HG03175 (cell line): ENCODE measurements around the gene RGS6.

Experiments
- ATAC-seq: cut with Tn5 transposase; IDR thresholded peaks from one replicate; pipeline ENCODE4 v1.9.1; 2021; ENCODE audit warnings: mild to moderate bottlenecking, moderate library complexity; ENCODE audit not compliant: unreplicated experiment

Gene RGS6

DNA sequence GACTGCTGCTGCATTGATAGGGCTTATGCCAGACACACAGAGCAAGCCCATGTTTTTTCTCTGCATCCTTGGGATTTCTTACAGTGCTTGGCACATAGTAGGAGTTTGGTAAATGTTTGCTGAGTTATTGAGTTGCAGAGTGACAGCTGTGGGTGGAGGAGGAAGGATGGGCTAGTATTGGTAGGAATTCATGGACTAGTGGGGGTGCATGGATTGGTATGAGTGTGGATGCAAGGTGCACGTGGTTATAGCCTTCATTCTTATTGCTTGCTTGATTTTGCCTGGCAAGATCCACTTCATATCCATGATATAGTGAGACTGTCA lies 11.4 kb downstream of the RGS6 start:
- ATAC-seq: no peak

DNA sequence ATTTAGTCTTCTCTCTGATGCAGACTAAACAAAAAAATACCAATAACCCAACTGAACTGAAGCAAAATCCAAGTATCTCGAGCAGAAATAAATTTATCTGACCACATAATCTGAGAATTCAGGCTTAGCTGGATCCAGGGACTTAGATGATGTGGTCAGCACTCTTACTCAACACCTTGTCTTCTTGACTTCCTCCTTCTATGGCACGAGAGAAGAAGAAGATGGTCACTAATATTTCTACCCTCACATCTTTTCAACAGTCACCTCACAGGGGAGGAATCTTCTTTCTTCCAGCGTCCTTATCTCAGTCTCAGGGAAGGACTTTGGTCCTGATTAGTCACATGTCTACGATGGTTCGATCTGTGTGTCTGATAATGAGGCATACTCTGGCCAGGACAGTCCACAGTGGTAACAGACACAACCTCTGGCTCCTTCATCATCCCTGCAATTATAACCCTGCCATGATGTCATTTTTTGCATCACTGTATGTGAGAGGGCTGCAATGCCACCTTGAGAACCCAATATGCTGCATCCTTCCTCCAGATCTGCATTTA lies 15.8 kb downstream of the RGS6 start:
- no peak for ATAC-seq

DNA sequence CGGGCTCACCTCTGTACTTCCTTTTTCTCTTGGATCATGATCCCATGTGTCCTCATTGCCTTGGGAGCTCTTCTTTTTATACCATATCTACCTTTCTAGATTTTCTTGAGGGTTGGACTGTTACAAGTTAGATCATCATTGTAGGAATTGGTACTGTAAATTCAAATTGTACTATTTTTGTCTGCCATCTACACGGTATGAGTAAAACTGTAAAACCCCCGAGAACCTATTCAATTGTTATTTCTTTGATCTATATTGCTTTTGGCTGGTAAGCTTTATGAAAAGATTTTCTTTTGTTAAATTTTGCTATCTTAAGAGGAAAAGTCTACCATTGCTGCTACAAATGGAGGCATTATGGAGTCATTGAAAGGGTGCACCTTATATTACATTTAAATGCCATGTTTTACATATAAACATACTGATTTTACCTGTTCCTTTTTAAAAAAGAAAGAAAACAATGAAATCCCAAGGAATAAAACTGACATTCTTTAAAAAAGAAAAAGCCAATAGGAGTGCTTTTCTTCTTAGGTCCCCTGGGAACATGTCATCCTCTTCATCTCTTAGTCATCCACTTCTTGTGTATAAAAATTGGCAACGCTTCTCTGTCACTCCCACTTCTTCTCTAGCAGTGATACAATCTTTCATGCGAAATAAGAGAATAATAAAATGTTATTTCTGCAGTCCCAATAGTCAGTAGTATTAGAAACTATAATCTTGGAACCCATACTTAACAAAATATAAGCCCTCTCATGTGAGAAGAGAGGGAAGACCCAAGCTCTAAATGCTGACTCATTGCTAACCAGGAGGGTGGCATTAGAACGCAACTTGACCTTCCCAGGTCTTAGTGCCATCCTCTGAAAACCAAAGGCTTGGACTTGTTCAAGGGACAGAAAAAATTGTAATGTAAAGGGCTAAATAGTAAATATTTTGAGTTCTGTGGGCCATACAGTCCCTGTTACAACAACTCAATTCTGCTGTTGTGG lies 20.4 kb downstream of the RGS6 start:
- ATAC-seq: no peak

DNA sequence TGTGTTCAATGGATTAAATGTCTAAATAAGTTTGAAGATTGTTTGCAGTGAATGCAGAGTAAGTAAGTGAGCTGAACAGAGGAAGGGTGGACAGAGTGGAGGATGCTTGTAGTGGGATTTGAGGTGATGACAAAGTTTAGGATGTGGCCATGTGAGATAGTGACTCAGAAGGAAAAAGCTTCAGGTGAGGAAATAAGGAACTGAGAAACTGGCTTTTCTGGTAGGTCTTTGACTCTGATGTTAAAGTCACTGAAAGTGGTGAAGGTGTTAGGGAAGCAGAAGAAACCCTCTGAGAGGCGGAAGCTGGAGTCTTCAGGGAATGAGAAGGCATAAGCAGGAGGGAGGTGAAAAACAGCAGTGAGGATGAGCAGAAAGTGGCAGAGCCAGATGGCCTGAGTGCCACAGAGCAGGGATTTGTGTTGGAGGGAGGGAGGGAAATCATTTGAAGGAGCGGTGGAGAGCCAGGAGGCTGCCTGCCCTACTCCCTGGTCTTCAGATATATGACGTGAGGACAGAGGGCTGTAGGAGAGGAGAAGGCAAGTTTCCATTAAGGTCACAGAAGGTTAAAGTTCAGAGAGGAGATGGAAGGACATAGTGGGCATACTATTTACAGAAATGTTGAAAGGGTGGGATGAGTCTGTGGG lies 24.8 kb downstream of the RGS6 start:
- no peak for ATAC-seq

DNA sequence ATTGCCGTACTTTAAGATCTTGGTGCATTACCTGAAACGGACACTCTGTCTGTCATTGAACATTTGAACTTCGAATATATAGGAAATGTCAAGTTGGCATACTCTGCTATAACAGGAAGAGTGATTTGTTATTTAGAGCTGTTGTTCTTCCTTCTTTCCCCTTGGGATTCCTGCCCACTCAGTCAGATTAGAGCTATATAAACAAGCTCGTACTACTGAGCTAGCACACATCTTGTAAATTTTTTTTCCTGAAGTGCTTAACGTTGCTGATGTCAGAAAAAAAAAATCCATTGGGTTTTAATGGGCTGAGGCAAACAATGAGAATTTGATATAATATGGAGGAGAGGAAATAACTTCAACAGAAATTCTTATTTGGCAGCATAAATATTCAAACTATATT lies 26.8 kb downstream of the RGS6 start:
- ATAC-seq: no peak

DNA sequence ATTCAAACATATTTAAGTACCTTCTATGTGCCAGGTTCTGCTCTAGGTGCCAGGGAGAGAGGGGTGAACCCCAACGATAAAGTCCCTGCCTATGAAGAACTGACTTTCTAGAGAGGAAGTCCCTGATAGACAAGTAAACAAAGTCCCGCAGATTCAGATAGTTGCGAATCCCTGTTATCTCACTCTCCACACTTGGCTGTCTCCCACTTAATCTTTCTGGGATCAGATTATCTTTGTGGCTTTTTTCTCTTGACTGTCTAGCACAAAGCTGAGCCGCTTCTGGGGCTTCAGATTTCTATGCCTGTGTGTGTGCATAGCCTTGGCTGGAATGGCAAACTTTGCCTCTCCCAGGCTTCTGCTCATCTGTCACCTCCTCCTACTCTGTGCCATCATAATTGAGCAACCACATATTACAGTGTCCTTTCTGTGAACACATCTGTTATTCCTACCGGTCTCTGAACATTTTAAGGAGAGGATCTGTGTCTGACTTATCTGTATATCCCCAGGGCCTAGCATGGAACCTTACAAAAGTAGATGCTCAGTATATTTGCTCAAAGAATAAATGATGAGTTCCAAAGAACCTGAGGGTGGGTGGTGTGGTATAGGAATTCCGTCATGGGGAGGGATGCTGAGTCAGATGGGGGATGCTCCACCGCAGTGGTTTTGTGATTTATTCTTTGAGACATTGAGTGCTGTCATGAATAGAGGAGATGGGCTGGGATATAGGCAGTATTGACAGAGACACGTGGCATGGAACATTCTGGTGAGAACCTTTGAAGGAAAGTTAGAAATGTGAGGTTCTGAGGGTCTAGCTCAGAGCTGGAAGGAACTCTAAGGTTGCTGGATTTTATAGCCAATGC lies 28.5 kb downstream of the RGS6 start:
- no peak for ATAC-seq

DNA sequence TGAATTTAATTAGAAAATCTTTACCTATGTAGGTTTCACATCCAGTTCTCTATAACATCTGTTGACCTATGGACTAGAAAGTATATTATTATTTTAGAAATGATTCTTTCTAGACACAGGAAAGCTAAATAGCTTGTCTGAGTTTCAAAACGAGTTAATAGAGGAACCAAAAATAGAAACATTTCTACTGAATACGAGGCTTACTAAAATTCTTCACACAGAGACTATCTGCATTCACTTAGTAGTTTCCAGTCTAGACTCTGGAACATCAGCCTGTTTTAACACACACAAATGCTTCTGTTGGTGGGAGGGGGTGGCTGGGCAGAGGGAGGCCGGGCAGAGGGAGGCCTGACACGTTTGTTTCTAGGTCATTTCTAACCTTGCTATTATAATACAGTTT lies 29.7 kb downstream of the RGS6 start:
- ATAC-seq: no peak

DNA sequence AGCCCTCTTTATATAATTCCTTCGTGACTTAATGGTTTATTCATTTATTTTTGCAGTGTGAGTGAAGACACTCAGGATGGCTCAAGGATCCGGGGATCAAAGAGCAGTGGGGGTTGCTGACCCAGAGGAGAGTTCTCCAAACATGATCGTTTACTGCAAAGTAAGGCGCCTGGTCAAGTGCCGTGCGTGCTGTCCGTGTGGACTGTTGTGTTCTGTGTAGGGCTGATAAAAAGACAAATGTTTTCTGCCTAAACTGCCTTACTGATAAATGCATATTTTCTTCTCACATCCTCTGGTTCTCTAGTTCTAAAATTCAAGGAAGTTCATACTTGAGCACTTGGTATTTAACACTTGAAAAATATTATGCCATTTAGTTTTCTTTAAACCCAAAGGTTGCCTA lies 32.5 kb downstream of the RGS6 start:
- no peak for ATAC-seq

DNA sequence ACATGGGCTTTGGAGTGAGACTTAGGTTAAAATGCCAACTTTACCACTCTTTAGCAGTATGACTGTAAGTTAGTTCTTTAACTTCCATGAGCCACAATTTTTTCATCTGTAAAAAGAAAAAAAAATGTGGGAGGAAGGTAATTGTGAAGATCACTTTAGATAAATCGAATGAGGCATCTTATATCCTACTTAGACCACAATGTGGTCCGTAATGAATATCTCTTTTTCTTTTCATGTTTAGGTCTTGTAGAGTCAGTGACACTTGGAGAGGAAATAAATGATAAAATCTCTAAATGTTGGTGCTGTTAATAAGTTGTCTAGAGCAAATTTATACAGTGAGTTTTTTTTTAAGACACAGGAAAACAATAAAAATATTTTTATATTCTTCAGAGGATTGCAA lies 34.3 kb downstream of the RGS6 start:
- ATAC-seq: no peak

DNA sequence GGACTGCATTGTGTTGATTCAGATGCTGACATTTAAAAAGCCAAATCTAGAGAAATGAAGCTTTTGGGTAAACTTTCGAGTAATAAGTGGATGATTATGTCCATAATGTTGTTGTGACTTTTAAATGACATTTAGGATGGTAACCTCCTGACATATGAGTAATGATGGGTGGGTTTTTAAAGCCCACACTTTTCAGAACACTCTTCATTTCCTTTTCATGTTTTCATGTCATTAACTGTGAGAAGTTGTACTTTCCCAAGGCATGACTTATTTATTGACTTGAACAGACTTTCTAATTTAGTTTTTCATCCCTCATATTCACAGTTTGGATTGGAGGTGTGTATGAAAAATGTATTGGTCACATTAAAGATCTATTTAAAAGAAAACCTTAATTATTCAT lies 35.5 kb downstream of the RGS6 start:
- ATAC-seq: no peak

DNA sequence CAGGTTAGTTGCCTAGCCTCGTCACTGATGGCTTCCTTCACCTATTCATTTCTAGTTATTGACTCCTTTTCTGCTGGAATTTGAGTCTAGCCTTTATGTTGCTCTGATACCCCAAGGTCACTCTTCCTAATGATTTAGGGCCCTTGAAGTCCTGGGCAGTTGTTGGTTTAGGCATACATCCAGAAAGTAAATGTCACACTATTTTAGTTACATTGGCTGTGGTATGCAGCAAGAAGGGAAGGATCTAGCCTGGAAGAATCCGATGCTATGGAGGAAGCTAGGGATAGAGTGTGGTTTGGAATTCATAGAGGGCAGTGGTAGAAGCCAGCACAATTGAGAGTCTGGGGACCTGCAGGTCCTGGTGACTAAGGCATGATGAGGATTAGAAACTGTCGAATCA lies 38.0 kb downstream of the RGS6 start:
- no peak for ATAC-seq

DNA sequence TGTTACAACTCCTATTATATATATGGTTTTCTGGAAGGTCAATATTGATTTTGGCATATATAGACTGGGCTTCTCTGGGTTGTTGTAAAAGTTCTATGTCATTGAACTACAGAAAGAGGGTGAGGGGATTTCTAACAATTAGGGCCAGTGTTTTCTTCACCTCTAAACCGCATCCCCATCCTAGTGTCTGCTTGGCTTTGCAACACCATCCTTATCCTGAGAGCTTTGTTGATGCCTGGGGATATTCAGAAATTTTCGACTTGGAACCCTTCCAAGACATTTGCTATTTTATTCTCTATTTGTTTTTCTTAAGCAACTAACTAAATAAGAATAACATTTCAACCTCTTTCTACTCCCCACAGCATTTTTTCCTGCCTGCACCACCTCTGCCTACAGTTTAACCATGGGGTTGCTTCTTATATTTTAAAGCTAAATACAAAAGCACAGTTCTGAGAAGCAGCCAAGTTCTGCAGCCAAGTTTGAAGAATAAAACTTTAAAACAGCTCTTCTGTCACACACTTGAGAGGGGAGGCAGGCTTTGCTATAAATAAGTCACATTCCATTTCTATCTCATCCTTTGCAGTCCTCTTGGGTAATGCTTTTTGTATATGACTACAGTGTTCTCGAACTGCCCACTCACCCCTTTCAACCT lies 53.4 kb downstream of the RGS6 start:
- no peak for ATAC-seq

DNA sequence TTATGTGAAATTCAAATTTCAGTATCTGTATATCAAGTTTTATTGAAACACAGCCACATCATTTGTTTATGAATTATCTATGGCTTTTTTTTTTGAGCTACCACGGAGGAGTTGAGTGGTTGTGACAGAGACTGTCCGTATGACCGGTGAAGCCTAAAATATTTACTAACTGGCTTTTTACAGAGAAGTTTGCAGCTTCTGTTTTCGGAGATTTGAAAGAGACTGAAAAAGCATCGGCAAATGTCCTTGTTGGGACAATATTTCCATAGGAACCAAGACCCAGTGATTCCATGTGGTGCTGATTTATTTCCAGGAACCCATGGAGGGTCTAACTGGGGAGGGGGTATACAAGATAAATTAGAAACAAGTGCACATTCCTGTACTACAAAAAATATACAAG lies 56.2 kb downstream of the RGS6 start:
- no peak for ATAC-seq

DNA sequence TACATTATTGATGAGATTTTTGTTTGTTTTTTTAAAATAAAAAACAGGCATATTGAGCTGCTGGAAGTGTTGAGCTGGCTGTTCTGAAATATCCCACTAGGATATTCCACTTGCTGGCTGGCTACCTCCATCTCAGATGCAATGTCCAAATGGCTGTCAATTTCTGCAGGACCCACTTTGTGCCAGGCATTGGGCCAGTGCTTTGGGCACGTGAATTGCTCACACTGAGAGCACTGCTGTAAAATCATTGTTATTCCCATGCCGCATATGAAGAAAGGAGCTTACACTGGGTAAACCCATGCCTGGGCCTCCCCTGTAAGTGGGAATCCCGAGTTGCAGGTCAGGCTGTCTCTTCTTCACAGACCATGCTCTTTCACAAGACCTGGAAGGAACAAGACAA lies 56.7 kb downstream of the RGS6 start:
- no peak for ATAC-seq

DNA sequence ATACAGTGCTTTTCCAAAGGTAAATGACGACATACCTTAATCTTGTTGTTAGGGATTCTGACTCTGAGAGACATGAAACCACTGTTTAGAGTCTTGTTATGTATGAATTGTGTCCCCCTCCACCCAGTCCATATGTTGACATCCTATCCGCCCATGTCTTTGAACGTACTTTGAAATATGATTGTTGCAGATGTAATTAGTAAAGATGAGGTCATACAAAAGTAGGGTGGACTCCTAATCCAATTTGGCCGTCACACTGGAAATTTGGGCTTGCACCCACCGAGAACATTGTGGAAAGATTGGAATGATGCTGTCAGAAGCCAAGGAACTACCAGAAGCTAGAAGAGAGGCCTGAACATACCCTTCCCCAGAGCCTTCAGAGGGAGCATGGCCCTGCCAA lies 62.2 kb downstream of the RGS6 start:
- no peak for ATAC-seq

DNA sequence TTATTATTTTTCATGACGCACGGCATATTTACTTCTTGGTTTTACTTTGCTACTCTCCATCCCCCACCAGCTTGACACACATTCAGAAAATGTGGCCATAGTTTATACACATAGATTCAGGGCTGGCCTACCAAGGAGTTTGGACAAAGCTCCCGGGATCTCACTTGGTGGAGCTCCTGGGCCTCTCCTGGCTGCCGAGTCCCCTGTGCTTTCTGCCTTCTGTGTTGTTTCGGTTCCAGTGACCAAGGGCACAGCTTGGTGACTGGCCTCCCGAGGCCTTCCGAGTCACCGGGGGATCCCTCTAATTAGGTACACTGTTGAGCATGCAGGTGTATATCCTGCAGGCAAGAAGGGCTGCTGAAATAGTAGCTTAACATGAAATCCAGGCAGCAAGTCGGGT lies 63.5 kb downstream of the RGS6 start:
- ATAC-seq: no peak

DNA sequence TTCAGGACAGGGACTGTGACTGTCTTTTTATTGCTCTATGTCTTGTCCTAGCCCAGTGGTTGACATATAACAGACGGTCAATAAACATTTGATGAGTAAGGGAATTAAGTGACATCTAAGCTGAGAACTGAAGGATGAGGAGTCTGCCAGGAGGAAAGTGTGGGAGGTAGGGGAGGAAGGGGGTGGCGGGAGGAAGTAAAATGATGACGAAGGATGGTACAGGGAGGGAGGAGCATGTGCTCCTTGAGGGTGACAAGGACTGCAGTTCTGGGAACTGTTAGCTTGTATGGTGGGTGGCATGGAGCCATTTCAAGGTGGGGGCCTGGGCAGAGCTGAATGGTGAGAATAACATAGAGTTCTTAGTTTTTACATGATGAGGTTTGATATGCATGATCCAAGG lies 64.4 kb downstream of the RGS6 start:
- ATAC-seq: no peak

DNA sequence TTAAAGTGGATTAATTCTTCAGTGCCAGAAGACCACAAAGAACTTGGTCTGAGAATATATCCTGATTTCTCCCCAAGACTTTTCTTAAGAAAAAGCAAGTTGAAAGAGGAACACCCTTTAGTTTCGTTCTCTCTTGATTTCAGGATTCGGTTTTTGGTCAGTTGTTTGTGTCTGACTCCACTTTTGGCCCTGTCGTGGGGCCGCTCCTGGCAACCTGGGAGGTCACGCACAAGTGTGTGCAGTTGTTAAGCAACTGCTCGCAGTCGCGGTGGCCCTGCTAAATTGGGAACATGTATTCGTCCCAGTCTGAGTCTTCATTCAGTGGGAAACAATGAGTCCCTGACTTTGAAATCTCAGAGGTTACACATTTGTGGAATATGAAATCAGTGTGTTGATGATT lies 68.7 kb downstream of the RGS6 start:
- no peak for ATAC-seq

DNA sequence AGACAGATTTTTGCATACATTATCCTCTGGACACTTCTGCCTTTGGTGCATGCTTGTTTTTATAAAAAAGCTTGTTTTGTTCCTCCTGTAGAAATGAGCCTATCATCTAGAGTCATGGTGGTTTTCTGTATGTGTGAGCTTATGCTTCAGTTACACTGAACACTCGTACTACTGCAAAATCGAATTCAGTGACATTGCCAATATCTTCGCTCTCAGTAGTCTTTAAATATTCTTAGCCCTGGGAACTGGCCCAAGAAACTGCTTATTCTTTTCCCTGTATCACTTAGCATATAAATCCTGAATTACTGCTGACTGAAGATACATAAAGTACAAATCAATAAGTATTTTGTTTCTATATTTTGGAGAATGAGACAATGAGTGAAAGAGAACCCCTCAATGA lies 70.5 kb downstream of the RGS6 start:
- no peak for ATAC-seq

DNA sequence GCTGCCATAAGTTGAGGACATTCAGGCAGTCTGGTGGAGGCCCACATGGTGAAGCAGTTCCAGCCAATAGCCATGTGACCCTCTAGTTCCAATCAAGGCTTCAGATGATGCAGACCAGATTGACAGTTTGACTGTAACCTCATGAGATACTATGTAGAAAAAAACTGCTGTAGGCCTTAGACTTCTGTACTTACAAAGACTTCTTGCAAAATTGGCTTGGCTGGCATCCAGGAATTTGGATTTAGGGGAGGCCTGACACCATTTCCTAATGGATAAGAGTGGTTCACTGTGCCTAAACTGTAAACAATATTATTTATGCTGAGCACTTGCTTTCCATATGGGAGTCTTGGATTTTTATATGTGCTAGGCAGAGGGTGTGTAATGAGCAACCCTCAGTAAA lies 76.4 kb downstream of the RGS6 start:
- no peak for ATAC-seq

DNA sequence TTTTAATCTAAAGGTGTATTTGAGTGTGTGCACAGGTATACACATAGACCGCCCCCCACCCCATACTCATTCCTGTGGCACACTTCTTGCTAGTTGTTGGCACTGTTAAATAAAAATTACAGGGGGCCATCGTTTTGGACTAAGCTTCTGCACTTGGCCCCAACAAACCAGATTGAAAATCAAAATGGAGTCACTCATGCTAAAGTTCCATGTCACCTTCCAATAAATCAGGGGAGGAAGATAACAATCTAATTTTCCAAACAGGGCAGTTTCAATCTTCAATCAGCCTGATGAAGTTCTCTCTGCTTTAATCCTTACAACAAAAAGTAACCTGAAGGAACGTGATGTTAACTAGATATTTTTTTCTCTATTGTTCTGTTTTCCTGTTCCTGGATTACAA lies 78.2 kb downstream of the RGS6 start:
- no peak for ATAC-seq
